Measurements from ENCODE around the gene SELENON. TPM values are rescaled to one million over a fixed set of nuclear protein-coding genes. Genes with fewer than 3 reads are reported as not detected.

The SELENON gene
- total and polyA plus RNA-seq, 3 donors from 2014 or later: 17.2 to 30.7 (median 29.8) TPM

DNA sequence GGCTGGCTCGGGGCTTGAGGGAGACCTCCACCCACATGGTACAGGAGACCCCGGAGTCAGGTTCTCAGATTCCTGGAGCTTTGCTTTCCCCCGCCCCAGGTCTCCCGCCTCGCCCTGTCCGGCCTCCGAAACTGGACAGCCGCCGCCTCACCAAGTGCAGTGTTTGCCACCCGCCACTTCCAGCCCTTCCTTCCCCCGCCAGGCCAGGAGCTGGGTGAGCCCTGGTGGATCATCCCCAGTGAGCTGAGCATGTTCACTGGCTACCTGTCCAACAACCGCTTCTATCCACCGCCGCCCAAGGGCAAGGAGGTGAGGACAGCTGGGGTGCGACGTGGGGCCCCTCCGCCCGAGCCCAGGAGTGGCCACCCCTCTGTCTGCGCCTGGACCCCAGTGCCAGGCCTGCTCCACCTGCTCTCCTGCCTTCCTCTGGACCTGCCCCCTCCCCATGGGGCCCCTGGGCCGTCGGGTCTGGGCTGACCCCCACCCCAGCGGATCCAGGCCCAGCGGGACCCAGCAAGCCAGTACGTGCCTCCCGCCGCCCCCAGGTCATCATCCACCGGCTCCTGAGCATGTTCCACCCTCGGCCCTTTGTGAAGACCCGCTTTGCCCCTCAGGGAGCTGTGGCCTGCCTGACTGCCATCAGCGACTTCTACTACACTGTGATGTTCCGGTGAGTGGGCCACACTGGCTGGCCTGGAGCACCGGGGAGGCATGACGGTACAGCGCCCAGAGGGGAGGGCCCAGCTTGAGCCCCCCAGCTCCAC is 8.7 kb downstream of the SELENON start:
- no peak overlapping the region for H3K4me3 ChIP-seq

GRCh38 chr1:25809283-25809926 is 9.4 kb downstream of the SELENON start:
- no peaks in the 10 kb centered on the region for H3K4me1 ChIP-seq
- no peak for TF ChIP-seq POLR2A (IDR thresholded peaks at IDR 0.05)
- no peak for TF ChIP-seq CTCF (IDR thresholded peaks at IDR 0.05)
- no peak overlapping the region for H3K27ac ChIP-seq
- no peaks in the 10 kb centered on the region for H3K27me3 ChIP-seq
- no peaks in the 10 kb centered on the region for H3K36me3 ChIP-seq (ENCODE audit: low read depth, missing control alignments)
- 84 to 93% methylated on average over 14 to 18 of the region's 18 CpGs for WGBS, 2 donors
- intact Hi-C loops (cut with DNase I; ENCODE audit: low total_unique reads): no loop called here
- H3K4me3 ChIP-seq: no peak overlapping the region
- H3K9me3 ChIP-seq: no peaks in the 10 kb centered on the region
- no peak for DNase-seq

More for the DNA sequence above, 8.7 kb downstream of the SELENON start:
- no peaks in the 10 kb centered on the region for H3K27me3 ChIP-seq
- intact Hi-C loops (cut with DNase I; ENCODE audit: low total_unique reads): no loop called here
- no peaks in the 10 kb centered on the region for H3K9me3 ChIP-seq
- DNase-seq: no peak
- no peaks in the 10 kb centered on the region for H3K4me1 ChIP-seq
- 94 to 96% methylated on average over 27 to 33 of the region's 34 CpGs for WGBS, 2 donors
- H3K27ac ChIP-seq: no peak overlapping the region
- TF ChIP-seq CTCF (IDR thresholded peaks at IDR 0.05) (no peak), POLR2A (IDR thresholded peaks at IDR 0.05) (no peak)
- H3K36me3 ChIP-seq (ENCODE audit: low read depth, missing control alignments): no peaks in the 10 kb centered on the region

DNA sequence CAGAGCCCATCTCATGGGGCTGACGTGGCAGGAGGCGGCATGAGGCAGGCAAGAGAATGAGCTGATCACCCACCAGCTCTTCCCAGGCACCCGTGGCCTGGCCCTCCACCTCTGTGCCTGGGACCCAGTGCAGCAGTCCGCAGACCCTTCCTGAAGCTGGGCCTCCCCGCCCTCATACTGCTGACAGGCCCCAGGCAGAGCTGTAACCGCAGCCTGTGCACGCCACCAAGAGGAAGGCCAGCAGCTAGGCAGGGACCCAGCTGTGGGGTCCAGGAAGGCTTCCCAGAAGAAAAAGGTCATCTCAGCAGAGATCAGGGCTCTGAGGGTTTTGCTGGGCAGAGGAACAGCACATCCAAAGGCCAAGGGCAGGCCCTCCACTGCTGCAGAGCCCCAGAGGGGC is 9.9 kb downstream of the SELENON start:
- no peaks in the 10 kb centered on the region for H3K27me3 ChIP-seq
- H3K27ac ChIP-seq: no peak overlapping the region
- DNase-seq: no peak
- WGBS, 2 donors: 94 to 98% methylated on average over 5 to 6 of the region's 7 CpGs
- H3K4me1 ChIP-seq: no peaks in the 10 kb centered on the region
- no peaks in the 10 kb centered on the region for H3K9me3 ChIP-seq
- H3K36me3 ChIP-seq (ENCODE audit: low read depth, missing control alignments): no peaks in the 10 kb centered on the region
- H3K4me3 ChIP-seq: no peak overlapping the region
- intact Hi-C loops (cut with DNase I; ENCODE audit: low total_unique reads): no loop called here
- TF ChIP-seq POLR2A (IDR thresholded peaks at IDR 0.05) (no peak), CTCF (IDR thresholded peaks at IDR 0.05) (no peak)

GRCh38 chr1:25810341-25811299 is 10.6 kb downstream of the SELENON start:
- 56 to 72% methylated on average over 6 to 17 of the region's 21 CpGs for WGBS, 2 donors
- TF ChIP-seq POLR2A (IDR thresholded peaks at IDR 0.05) (no peak), CTCF (IDR thresholded peaks at IDR 0.05) (peak; percentile 75 to 87 (median 87))
- Histone ChIP-seq H3K9me3 (no peaks in the 10 kb centered on the region), H3K27ac (no peak overlapping the region), H3K36me3 (ENCODE audit: low read depth, missing control alignments) (no peaks in the 10 kb centered on the region), H3K27me3 (no peaks in the 10 kb centered on the region), H3K4me3 (no peak overlapping the region), H3K4me1 (no peaks in the 10 kb centered on the region)
- intact Hi-C loops (cut with DNase I; ENCODE audit: low total_unique reads): no loop called here
- peak; percentile 72 for DNase-seq
